Ishikawa (cell line): ENCODE data around the gene TMEM43.

ENCODE experiments used
- CEBPB ChIP-seq: IDR thresholded peaks from 2 replicates; pipeline ENCODE4 v1.6.1; 2012
- CREB1 ChIP-seq: IDR thresholded peaks from 2 replicates; pipeline ENCODE4 v1.6.1; 2012; ENCODE audit warnings: low read depth
- EGR1 ChIP-seq: IDR thresholded peaks from 2 replicates; pipeline ENCODE4 v1.6.1; 2012
- EP300 ChIP-seq: IDR thresholded peaks from 2 replicates; pipeline ENCODE4 v1.6.1; 2012; ENCODE audit warnings: borderline replicate concordance
- FOXM1 ChIP-seq: IDR thresholded peaks from 2 replicates; pipeline ENCODE4 v1.6.1; 2012; ENCODE audit warnings: low read depth, borderline replicate concordance
- MAX ChIP-seq: IDR thresholded peaks from 2 replicates; pipeline ENCODE4 v1.6.1; 2012
- NFIC ChIP-seq: IDR thresholded peaks from 2 replicates; pipeline ENCODE4 v1.6.1; 2012
- RAD21 ChIP-seq: IDR thresholded peaks from 2 replicates; pipeline ENCODE4 v1.6.1; 2012; ENCODE audit warnings: low read depth
- TAF1 ChIP-seq: IDR thresholded peaks from 2 replicates; pipeline ENCODE4 v1.6.1; 2012; ENCODE audit warnings: low read depth, mild to moderate bottlenecking
- TCF12 ChIP-seq: IDR thresholded peaks from 2 replicates; pipeline ENCODE4 v1.6.1; 2012; ENCODE audit warnings: low read depth
- TEAD4 ChIP-seq: IDR thresholded peaks from 2 replicates; pipeline ENCODE4 v1.6.1; 2012
- USF1 ChIP-seq: IDR thresholded peaks from 2 replicates; pipeline ENCODE4 v1.6.1; 2012
- YY1 ChIP-seq: IDR thresholded peaks from 2 replicates; pipeline ENCODE4 v1.6.1; 2012; ENCODE audit warnings: low read depth
- ZBTB7A ChIP-seq: IDR thresholded peaks from 2 replicates; pipeline ENCODE4 v1.6.1; 2012; ENCODE audit warnings: low read depth
- TF ChIP-seq, protein P1 (sequence below): IDR thresholded peaks from 2 replicates; pipeline ENCODE4 v1.6.1; 2012; ENCODE audit warnings: low read depth, mild to moderate bottlenecking

TMEM43 gene

DNA sequence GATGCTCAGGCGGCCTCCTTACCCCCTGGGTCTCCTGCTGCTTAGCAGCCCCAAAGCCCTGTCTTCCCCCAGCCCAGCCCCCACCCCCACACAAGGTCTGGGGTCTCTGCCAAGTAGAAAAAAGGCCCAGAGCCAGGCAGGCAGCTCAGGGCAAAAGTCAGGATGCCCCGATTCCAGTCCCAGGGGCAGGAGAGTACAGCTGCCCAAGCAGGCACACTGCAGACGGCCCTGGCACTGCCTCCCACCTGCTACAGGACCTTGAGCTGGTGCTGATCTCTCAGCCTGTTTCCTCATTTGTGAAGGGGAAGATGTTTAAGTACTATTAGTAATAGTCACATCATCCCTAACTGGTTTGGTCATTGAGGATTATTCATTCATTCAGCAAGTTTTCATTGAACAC, 12.6 kb downstream of the TMEM43 start:
- no peak for TF ChIP-seq USF1
- no peak for TF ChIP-seq MAX
- TF ChIP-seq TCF12: no peak
- TF ChIP-seq, protein P1, sequence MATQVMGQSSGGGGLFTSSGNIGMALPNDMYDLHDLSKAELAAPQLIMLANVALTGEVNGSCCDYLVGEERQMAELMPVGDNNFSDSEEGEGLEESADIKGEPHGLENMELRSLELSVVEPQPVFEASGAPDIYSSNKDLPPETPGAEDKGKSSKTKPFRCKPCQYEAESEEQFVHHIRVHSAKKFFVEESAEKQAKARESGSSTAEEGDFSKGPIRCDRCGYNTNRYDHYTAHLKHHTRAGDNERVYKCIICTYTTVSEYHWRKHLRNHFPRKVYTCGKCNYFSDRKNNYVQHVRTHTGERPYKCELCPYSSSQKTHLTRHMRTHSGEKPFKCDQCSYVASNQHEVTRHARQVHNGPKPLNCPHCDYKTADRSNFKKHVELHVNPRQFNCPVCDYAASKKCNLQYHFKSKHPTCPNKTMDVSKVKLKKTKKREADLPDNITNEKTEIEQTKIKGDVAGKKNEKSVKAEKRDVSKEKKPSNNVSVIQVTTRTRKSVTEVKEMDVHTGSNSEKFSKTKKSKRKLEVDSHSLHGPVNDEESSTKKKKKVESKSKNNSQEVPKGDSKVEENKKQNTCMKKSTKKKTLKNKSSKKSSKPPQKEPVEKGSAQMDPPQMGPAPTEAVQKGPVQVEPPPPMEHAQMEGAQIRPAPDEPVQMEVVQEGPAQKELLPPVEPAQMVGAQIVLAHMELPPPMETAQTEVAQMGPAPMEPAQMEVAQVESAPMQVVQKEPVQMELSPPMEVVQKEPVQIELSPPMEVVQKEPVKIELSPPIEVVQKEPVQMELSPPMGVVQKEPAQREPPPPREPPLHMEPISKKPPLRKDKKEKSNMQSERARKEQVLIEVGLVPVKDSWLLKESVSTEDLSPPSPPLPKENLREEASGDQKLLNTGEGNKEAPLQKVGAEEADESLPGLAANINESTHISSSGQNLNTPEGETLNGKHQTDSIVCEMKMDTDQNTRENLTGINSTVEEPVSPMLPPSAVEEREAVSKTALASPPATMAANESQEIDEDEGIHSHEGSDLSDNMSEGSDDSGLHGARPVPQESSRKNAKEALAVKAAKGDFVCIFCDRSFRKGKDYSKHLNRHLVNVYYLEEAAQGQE: no peak
- no peak for TF ChIP-seq RAD21
- TF ChIP-seq FOXM1: no peak
- no peak for TF ChIP-seq ZBTB7A
- TF ChIP-seq NFIC: no peak
- TF ChIP-seq CEBPB: no peak
- TF ChIP-seq CREB1: no peak
- TF ChIP-seq TAF1: no peak
- TF ChIP-seq TEAD4: no peak
- no peak for TF ChIP-seq EGR1
- no peak for TF ChIP-seq EP300
- TF ChIP-seq YY1: no peak

DNA sequence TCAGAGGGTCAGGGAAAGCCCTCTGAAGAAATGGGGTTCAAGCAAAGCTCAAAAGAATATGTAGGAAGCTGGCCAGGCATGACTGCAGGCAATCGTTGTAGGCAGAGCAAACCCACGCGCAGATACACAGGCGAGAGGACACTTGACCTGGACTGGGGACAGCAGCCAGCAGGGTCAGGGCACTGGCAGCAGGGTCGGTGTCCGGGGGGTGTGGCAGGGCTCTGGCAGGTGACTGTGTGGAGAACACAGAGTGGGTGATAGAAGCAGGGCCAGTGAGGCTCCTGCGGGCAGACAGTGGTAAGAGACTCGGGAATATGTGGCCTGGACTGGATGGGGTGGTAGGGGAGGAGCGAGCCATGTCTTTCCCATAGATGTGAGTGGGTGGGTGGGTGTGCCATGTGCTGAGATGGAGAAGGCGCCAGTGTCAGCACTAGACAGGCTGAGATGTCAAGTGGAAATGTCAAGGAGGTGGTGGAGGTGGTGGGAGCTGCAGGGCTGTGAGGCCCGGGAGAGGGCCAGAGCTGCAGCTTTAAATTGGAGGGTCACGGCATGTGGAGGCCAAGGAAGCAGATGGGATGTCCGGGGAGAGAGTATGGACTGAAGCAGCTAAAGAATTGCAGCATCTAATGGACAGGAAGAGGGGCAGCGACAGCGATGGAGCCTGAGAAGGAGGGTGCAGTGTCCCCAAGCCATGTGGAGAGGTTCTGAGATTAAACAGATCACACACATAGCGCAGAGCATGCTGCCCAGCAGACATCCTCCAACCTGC, 13.4 kb downstream of the TMEM43 start:
- no peak for TF ChIP-seq FOXM1
- TF ChIP-seq CEBPB: no peak
- no peak for TF ChIP-seq TEAD4
- TF ChIP-seq EP300: no peak
- TF ChIP-seq TCF12: no peak
- no peak for TF ChIP-seq YY1
- TF ChIP-seq MAX: no peak
- no peak for TF ChIP-seq ZBTB7A
- no peak for TF ChIP-seq NFIC
- TF ChIP-seq, protein P1: no peak
- TF ChIP-seq USF1: no peak
- no peak for TF ChIP-seq EGR1
- TF ChIP-seq CREB1: no peak
- TF ChIP-seq RAD21: no peak
- TF ChIP-seq TAF1: no peak

GRCh38 chr3:14138878-14139655, 14.2 kb downstream of the TMEM43 start:
- TF ChIP-seq MAX (no peak), YY1 (no peak), FOXM1 (no peak), NFIC (no peak), TAF1 (no peak), TEAD4 (no peak), CEBPB (no peak), USF1 (no peak), ZBTB7A (no peak), RAD21 (no peak), CREB1 (no peak), EP300 (no peak), EGR1 (no peak), TCF12 (no peak)
- TF ChIP-seq, protein P1: no peak
